HepG2 (cell line): ENCODE data around the gene PLCG1. TPM values are rescaled to one million over a fixed set of nuclear protein-coding genes. Genes with fewer than 3 reads are reported as not detected.

Experiments used
- CC2D1A ChIP-seq: sonication (generic); formaldehyde crosslinking; IDR thresholded peaks from 2 replicates; pipeline ENCODE4 v1.8.1; 2023; ENCODE audit warnings: mild to moderate bottlenecking, missing genetic modification reagents
- HHEX ChIP-seq: IDR thresholded peaks from 2 replicates; pipeline ENCODE4 v1.6.1; 2016; ENCODE audit warnings: control low read depth
- LCORL ChIP-seq, 2 experiments: fragments of 450-650 bp in 1 of 2; sonication (generic) in 1 of 2; formaldehyde crosslinking in 1 of 2; IDR thresholded peaks; 2 replicates each; pipeline versions ENCODE4 v1.5.0 to v1.6.1; 2017 to 2020; ENCODE audit warnings: antibody characterized with exemption in 1 of 2, missing genetic modification reagents in 1 of 2
- NR1H2 ChIP-seq: sonication (generic); formaldehyde crosslinking; IDR thresholded peaks from 2 replicates; pipeline ENCODE4 v1.8.1; 2022; ENCODE audit warnings: low read depth, missing genetic modification reagents, borderline replicate concordance
- NR2C2 ChIP-seq: sonication (generic); formaldehyde crosslinking; IDR thresholded peaks from 2 replicates; pipeline ENCODE4 v1.4.0; 2020; ENCODE audit warnings: missing genetic modification reagents, mild to moderate bottlenecking, moderate library complexity, borderline replicate concordance
- POLR2G ChIP-seq: fragments of 200-400 bp; formaldehyde crosslinking; IDR thresholded peaks from 2 replicates; pipeline ENCODE4 v1.6.1; 2018; ENCODE audit warnings: mild to moderate bottlenecking, low read depth, low read length, moderate library complexity
- SCMH1 ChIP-seq: sonication (generic); formaldehyde crosslinking; IDR thresholded peaks from 2 replicates; pipeline ENCODE4 v1.9.0; 2021; ENCODE audit warnings: missing genetic modification reagents, mild to moderate bottlenecking, borderline replicate concordance
- U2AF1 ChIP-seq: fragments of 200-400 bp; formaldehyde crosslinking; optimal IDR thresholded peaks from 2 replicates; pipeline ENCODE3; 2017; ENCODE audit warnings: mild to moderate bottlenecking, low read depth, low read length
- ZBTB43 ChIP-seq: sonication (generic); formaldehyde crosslinking; conservative IDR thresholded peaks from 2 replicates; pipeline ENCODE4 v1.4.0; 2020; ENCODE audit warnings: missing genetic modification reagents
- ZMYM4 ChIP-seq: sonication (generic); formaldehyde crosslinking; IDR thresholded peaks from 2 replicates; pipeline ENCODE4 v1.8.1; 2023; ENCODE audit warnings: mild to moderate bottlenecking, missing genetic modification reagents
- ZNF7 ChIP-seq: IDR thresholded peaks from 2 replicates; pipeline ENCODE4 v1.6.1; 2016; ENCODE audit warnings: missing biosample characterization, missing genetic modification reagents
- ZNF746 ChIP-seq: sonication (generic); formaldehyde crosslinking; IDR thresholded peaks from 2 replicates; pipeline ENCODE4 v1.8.0; 2022; ENCODE audit warnings: mild to moderate bottlenecking, missing genetic modification reagents
- ZNF839 ChIP-seq: sonication (generic); formaldehyde crosslinking; IDR thresholded peaks from 2 replicates; pipeline ENCODE4 v1.4.0; 2020; ENCODE audit warnings: missing genetic modification reagents, mild to moderate bottlenecking, borderline replicate concordance
- polyA plus RNA-seq, 8 experiments: library from polyadenylated mRNA; depleted of rRNA in 3 of 8; stranded (reverse) in 7 of 8; unstranded in 1 of 8; fragments of >200 nt; fragmentation: Illumina TruSeq in 4 of 8; extraction: Trizol in 4 of 8; gene quantifications; 2 replicates each; pipeline versions ENCODE4 v1.2.1 to v1.2.3, GENCODE V29; 2011 to 2016; ENCODE audit warnings: low read depth in 4 of 8, missing spikeins in 1 of 8, mixed read lengths in 1 of 8; ENCODE audit not compliant: insufficient read depth in 1 of 8
- total RNA-seq, 5 experiments: library from RNA; depleted of rRNA; stranded (reverse); fragments of >200 nt; fragmentation: Illumina TruSeq; extraction: Trizol; gene quantifications; 2 replicates each; pipeline ENCODE4 v1.2.3, GENCODE V29; 2016; ENCODE audit warnings: low read depth in 1 of 5
- TF ChIP-seq, protein P1 (sequence below): sonication (generic); formaldehyde crosslinking; IDR thresholded peaks from 2 replicates; pipeline ENCODE4 v1.8.0; 2022; ENCODE audit warnings: missing genetic modification reagents, low read depth, mild to moderate bottlenecking, borderline replicate concordance
- TF ChIP-seq, protein P2 (sequence below): sonication (generic); formaldehyde crosslinking; IDR thresholded peaks from 2 replicates; pipeline ENCODE4 v1.5.1; 2020; ENCODE audit warnings: missing genetic modification reagents, mild to moderate bottlenecking, borderline replicate concordance
- TF ChIP-seq, protein P3 (sequence below): IDR thresholded peaks from 2 replicates; pipeline ENCODE4 v1.6.1; 2016; ENCODE audit warnings: low read depth, missing genetic modification reagents, missing compliant biosample characterization

Gene PLCG1
- total and polyA plus RNA-seq, 2 of the 13 experiments (the other 11 are each of a cell fraction or from before 2014, with no cell fraction given): 85.3 to 158 TPM

GRCh38 chr20:41135187-41135887 lies 2.0 kb upstream of the PLCG1 start (continued):
- no peak for TF ChIP-seq POLR2G
- 0 out of 2 replicates have a peak, but pooled peaks have one; percentile 33 for TF ChIP-seq ZNF839 (CRISPR knock-in tag)
- TF ChIP-seq LCORL (IDR thresholded peaks at IDR 0.05): no peak
- no peak for TF ChIP-seq LCORL (CRISPR knock-in tag; IDR thresholded peaks at IDR 0.05)
- TF ChIP-seq NR2C2: no peak
- no peak for TF ChIP-seq ZBTB43 (CRISPR knock-in tag)
- no peak for TF ChIP-seq CC2D1A (CRISPR knock-in tag)
- no peak; the same call in 1 of the 2 replicates for TF ChIP-seq HHEX (CRISPR knock-in tag)
- TF ChIP-seq, protein P1, sequence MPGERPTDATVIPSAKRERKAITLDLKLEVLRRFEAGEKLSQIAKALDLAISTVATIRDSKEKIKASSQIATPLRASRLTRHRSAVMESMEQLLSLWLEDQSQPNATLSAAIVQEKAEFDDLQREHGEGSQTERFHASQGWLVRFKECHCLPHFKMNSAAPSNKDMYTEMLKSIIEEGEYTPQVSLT (CRISPR knock-in tag): no peak
- TF ChIP-seq ZNF746 (CRISPR knock-in tag): no peak
- no peak for TF ChIP-seq SCMH1
- TF ChIP-seq NR1H2 (CRISPR knock-in tag): no peak
- TF ChIP-seq ZMYM4: no peak
- TF ChIP-seq, protein P2, sequence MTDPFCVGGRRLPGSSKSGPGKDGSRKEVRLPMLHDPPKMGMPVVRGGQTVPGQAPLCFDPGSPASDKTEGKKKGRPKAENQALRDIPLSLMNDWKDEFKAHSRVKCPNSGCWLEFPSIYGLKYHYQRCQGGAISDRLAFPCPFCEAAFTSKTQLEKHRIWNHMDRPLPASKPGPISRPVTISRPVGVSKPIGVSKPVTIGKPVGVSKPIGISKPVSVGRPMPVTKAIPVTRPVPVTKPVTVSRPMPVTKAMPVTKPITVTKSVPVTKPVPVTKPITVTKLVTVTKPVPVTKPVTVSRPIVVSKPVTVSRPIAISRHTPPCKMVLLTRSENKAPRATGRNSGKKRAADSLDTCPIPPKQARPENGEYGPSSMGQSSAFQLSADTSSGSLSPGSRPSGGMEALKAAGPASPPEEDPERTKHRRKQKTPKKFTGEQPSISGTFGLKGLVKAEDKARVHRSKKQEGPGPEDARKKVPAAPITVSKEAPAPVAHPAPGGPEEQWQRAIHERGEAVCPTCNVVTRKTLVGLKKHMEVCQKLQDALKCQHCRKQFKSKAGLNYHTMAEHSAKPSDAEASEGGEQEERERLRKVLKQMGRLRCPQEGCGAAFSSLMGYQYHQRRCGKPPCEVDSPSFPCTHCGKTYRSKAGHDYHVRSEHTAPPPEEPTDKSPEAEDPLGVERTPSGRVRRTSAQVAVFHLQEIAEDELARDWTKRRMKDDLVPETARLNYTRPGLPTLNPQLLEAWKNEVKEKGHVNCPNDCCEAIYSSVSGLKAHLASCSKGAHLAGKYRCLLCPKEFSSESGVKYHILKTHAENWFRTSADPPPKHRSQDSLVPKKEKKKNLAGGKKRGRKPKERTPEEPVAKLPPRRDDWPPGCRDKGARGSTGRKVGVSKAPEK (CRISPR knock-in tag): no peak
- TF ChIP-seq ZNF7 (CRISPR knock-in tag): no peak
- TF ChIP-seq, protein P3, sequence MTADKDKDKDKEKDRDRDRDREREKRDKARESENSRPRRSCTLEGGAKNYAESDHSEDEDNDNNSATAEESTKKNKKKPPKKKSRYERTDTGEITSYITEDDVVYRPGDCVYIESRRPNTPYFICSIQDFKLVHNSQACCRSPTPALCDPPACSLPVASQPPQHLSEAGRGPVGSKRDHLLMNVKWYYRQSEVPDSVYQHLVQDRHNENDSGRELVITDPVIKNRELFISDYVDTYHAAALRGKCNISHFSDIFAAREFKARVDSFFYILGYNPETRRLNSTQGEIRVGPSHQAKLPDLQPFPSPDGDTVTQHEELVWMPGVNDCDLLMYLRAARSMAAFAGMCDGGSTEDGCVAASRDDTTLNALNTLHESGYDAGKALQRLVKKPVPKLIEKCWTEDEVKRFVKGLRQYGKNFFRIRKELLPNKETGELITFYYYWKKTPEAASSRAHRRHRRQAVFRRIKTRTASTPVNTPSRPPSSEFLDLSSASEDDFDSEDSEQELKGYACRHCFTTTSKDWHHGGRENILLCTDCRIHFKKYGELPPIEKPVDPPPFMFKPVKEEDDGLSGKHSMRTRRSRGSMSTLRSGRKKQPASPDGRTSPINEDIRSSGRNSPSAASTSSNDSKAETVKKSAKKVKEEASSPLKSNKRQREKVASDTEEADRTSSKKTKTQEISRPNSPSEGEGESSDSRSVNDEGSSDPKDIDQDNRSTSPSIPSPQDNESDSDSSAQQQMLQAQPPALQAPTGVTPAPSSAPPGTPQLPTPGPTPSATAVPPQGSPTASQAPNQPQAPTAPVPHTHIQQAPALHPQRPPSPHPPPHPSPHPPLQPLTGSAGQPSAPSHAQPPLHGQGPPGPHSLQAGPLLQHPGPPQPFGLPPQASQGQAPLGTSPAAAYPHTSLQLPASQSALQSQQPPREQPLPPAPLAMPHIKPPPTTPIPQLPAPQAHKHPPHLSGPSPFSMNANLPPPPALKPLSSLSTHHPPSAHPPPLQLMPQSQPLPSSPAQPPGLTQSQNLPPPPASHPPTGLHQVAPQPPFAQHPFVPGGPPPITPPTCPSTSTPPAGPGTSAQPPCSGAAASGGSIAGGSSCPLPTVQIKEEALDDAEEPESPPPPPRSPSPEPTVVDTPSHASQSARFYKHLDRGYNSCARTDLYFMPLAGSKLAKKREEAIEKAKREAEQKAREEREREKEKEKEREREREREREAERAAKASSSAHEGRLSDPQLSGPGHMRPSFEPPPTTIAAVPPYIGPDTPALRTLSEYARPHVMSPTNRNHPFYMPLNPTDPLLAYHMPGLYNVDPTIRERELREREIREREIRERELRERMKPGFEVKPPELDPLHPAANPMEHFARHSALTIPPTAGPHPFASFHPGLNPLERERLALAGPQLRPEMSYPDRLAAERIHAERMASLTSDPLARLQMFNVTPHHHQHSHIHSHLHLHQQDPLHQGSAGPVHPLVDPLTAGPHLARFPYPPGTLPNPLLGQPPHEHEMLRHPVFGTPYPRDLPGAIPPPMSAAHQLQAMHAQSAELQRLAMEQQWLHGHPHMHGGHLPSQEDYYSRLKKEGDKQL: no peak
- no peak for TF ChIP-seq U2AF1
